ENCODE results near the gene ZNF672.
"Not testable (repeated sequence)": the region's sequence is repeated elsewhere in the genome, so short reads cannot be mapped to it uniquely, and the experiment has no call there.

Gene ZNF672

DNA sequence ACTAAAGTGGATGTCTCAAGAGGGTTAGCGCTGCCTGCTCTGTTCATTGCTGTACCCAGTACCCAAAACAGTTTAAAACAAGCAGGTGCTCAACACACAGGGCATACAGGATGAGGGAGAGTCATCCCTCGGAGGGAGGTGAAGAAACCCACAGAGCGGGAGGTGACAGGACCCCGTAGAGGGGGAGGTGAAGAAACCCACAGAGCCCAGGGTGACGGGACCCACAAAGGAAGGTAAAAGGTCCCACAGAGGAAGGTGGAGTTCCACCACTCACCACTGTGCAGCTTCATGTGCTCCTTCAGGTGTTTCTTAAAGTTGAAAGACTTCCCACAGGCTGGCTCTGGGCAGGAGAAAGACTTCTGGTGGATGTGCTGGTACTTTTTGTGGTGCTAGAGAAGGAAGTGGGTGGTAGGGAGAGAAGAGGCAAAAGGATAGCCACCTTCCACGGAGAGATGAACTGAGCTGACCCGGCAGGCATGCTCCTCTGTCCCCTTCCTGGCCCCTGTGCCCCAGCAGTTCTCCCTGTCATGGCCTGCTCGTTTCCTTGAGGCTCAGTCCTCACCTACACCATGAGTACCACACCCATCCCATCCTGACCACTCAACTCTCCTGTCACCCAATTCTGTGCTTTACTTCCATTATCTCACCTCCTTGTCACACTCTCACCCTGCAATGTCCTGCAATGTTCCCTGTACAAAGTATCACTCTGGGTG, 15.8 kb downstream of the ZNF672 start:
- no peak for DNase-seq (ENCODE audit: low read depth, low spot score)

- no peak for DNase-seq (ENCODE audit: low read depth, low spot score)
Measured at GRCh38 chr1:248855580-248855979, 17.6 kb downstream of the ZNF672 start.

GRCh38 chr1:248856176-248856575, 18.2 kb downstream of the ZNF672 start:
- no peak for DNase-seq (ENCODE audit: low read depth, low spot score)

DNA sequence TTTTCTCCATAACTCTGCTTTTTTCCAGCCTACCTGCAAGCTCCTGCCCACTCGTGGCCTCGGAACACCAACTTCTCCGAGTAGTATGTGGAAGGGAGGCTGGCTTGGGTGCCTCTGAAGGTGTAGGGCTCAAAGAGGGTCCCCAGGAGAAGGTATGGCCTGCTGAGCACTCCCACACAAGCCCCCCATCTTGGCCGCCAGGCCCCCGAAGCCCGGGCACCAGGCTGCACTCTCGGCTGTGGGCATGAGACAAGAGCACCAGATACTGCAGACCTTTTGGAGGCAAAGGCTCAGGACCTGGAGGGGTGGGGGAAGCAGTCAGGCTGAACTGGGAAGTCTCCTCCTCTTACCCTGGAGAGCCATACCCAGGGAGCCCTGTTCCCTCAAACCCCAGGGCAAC, 19.2 kb downstream of the ZNF672 start:
- DNase-seq (ENCODE audit: low read depth, low spot score), result no peak

DNA sequence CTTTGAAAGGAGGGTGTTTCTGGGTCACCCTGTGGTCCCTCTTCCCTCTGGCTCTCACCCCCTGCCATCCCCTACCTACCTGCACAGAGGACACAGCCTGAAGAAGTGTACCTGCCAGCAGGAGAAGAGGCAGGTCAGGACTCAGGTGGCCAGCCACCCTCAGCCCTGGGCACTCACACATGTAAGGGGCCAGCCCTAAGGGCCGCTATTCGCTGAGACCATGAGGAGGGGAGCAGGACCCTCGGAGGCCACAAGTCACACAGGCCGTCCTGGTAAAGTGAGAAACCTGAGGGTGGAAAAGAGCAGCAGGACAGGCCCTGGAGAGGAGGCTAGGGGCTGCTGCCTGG, 19.7 kb downstream of the ZNF672 start:
- no peak for DNase-seq (ENCODE audit: low read depth, low spot score)

- peak; percentile 80 for DNase-seq (ENCODE audit: low read depth, low spot score)
Measured at GRCh38 chr1:248858096-248858890, 20.3 kb downstream of the ZNF672 start.

GRCh38 chr1:248858891-248859889, 21.2 kb downstream of the ZNF672 start, which contains the start of gene ZNF692:
Gene ZNF692 (minus strand): TSS chr1:248859085. CDS start chr1:248858309, 776 bp downstream.
- peak; percentile 99 for DNase-seq (ENCODE audit: low read depth, low spot score)

DNA sequence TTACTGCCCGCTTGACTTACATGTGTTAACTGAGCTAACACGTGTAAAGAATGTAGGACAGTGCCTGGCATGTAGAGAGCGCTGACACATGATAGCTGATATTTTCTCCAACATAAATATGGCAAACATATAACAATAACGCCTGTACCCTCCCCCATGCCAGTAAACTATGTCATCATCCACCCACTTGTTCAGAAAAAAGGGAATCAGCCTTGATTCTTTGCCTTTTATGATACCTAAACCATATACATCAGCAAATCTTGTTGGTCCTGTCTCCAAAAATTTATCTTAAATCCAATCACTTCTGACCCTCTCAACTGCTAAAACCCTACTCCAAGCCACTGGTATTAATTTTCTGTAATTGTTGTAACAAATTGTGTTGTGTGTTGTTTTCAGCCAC, 22.0 kb downstream of the ZNF672 start:
- no peak for DNase-seq (ENCODE audit: low read depth, low spot score)

DNA sequence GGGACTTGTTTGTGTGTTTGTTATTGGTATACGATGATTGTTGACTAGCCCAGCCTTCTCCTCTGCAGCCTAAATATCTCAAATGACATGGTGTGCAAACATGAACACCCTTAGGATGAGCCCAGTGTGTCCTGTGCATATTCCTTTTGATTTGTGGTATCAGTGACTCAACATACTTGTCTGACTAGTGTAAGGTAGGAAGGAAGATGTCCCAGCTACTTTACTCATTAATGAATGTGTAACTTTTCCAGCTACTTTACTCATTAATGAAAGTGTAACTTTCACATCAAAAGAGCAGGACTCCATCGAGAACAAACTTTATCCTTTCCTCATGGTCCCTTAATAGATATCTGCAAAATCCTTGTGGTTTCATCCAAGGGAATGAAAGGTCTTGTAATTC, 23.6 kb downstream of the ZNF672 start:
- no peak for DNase-seq (ENCODE audit: low read depth, low spot score)

GRCh38 chr1:248862695-248862997, 24.6 kb downstream of the ZNF672 start:
- no peak for DNase-seq (ENCODE audit: low read depth, low spot score)

GRCh38 chr1:248862998-248863881, 25.2 kb downstream of the ZNF672 start:
- peak; percentile 86 for DNase-seq (ENCODE audit: low read depth, low spot score)

- no peak for DNase-seq (ENCODE audit: low read depth, low spot score)
Measured at GRCh38 chr1:248871837-248872401, 33.9 kb downstream of the ZNF672 start.

DNA sequence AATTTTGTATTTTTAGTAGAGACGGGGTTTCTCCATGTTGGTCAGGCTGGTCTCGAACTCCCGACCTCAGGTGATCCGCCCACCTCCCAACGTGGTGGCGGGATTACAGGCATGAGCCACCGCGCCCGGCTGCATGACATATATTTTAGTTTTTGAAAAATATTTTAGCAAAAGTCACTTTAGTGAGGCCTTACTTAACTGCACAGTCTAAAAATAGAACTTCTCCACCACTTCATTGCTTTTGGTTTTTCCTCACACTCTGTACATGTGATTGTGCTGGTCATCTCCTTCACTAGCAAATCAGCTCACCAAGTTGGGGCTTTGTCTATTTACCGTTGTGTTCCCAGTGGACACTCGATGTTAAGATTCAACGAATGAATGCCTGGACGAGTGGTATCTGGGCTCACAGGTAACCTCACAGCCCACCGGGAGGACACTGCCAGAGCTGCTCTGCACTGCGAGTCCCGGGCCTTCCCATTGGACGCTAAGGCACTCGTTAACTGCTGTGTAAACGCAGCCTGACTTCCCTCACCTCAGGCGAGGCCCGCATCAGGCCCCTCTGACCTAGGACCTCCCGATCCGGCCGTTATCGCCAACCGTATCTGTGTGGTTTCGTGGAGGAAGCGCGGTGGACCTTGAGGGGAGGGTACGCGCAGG, 34.9 kb downstream of the ZNF672 start:
- peak; percentile 83 for DNase-seq (ENCODE audit: low read depth, low spot score)

DNA sequence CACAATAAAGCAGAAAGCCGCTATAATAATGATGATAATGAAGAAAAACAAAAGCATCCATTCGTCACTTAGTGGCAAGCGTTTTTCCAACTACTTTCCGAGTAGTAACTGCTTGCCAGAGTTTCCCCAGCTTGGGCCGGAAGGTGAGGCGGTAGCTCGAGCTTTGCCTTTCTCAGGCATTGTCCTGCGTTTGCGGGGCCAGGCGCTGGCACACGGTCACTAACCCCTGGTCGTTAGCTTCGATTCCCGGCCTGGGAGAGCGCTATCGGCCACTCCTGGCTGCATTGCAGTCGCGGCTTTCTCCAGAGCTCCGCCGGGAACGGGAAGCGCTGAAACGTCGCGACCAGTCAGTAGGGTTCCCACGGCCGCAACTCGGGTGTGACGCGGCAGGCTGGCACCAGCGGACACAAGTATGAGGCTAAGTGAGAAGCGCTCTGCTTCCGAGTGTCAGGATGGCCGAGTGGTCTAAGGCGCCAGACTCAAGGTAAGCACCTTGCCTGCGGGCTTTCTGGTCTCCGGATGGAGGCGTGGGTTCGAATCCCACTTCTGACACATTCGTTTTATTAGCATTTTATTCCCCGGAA, 35.5 kb downstream of the ZNF672 start:
- peak; percentile 98 for DNase-seq (ENCODE audit: low read depth, low spot score)

GRCh38 chr1:248873993-248874533, 36.0 kb downstream of the ZNF672 start:
- DNase-seq (ENCODE audit: low read depth, low spot score), result peak; percentile 90

GRCh38 chr1:248881261-248881660, 43.2 kb downstream of the ZNF672 start:
- DNase-seq (ENCODE audit: low read depth, low spot score), result no peak

- not testable (repeated sequence) for DNase-seq (ENCODE audit: low read depth, low spot score)
Measured at GRCh38 chr1:248882427-248882826, 44.4 kb downstream of the ZNF672 start.

DNA sequence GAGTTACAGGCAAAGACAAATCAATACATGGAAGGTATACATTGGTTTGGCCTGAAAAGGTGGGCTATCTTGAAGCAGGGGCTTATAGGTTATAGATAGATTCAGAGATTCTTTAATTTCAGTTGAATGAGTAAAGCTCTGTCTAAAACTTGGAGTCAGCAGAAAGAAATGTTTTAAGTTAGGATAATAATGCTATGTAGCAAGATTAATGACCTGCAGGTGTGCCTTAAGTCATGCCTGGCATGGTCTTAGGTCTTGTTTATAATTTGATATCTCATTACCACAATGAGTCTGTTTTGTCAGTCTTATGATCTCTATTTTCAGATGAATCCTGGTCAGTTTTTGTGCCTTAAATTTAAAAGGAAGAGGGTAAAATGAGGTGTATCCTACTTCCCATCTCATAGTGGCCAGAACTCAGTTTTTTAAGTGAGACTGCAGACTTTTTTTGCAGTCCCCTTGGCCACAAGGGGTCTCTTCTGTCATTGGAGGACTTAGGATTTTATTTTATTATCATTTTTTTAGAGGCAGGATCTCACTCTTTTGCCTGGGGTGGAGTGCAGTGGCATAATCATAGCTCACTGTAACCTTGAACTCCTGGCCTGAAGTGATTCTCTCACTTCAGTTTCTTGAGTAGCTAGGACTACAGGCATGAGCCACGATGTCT, 46.7 kb downstream of the ZNF672 start:
- DNase-seq (ENCODE audit: low read depth, low spot score), result no peak

- no peak for DNase-seq (ENCODE audit: low read depth, low spot score)
Measured at GRCh38 chr1:248885646-248886045, 47.6 kb downstream of the ZNF672 start.

Measured in astrocyte of the hippocampus (primary cell).